SK-N-SH (cell line): ENCODE results near the gene GMPPB. TPM values are rescaled to one million over a fixed set of nuclear protein-coding genes. Genes with fewer than 3 reads are reported as not detected.

ENCODE experiments used
- CTCF ChIA-PET: fragments of 300-600, 350-600 bp; formaldehyde crosslinking; extraction: SDS; loops from one replicate; lab custom pipeline; 2021; lab: Yijun Ruan, JAX
- POLR2A ChIA-PET: fragments of 350-600 bp; sonication (Branson Sonifier 250); formaldehyde crosslinking; extraction: SDS; loops from one replicate; lab custom pipeline; 2020; ENCODE audit warnings: antibody characterized with exemption, inconsistent platforms; lab: Yijun Ruan, JAX
- DNase-seq: peaks from one replicate; pipeline ENCODE4 v3.0.0; 2012
- H2AFZ ChIP-seq: fragments of 200-600 bp; sonication (generic); 2 replicates; pipeline ENCODE4 v1.8.1; 2016; ENCODE audit warnings: antibody characterized with exemption, mild to moderate bottlenecking, low read depth
- H3F3A ChIP-seq: fragments of 200-600 bp; sonication (generic); replicated peaks from 2 replicates; pipeline ENCODE3; 2016; ENCODE audit warnings: antibody characterized with exemption, mild to moderate bottlenecking; ENCODE audit not compliant: insufficient read depth
- H3K27ac ChIP-seq, 2 experiments: fragments of 200-500 bp in 1 of 2; fragments of 200-600 bp in 1 of 2; sonication (Bioruptor generic) in 1 of 2; sonication (generic), shearing (Covaris generic) in 1 of 2; 2 replicates each; pipeline versions ENCODE4 v1.5.1 to v1.6.1; 2014 to 2016; ENCODE audit warnings: low read depth in 2 of 2, inconsistent platforms in 1 of 2, low read length in 1 of 2, mild to moderate bottlenecking in 1 of 2, mixed read lengths in 1 of 2
- H3K27me3 ChIP-seq: fragments of 200-600 bp; sonication (generic), shearing (Covaris generic); 2 replicates; pipeline ENCODE4 v1.6.1; 2016; ENCODE audit warnings: mixed run types; ENCODE audit not compliant: insufficient read depth
- H3K36me3 ChIP-seq, 2 experiments: fragments of 200-500 bp in 1 of 2; fragments of 200-600 bp in 1 of 2; sonication (Bioruptor generic) in 1 of 2; sonication (generic) in 1 of 2; replicated peaks in 1 of 2; 2 replicates each; pipeline versions ENCODE3 to v1.5.1; 2014 to 2016; ENCODE audit warnings: low read length in 1 of 2, mild to moderate bottlenecking in 1 of 2; ENCODE audit not compliant: insufficient read depth in 2 of 2, control insufficient read depth in 1 of 2
- H3K4me1 ChIP-seq, 2 experiments: fragments of 200-500 bp in 1 of 2; fragments of 200-600 bp in 1 of 2; sonication (Bioruptor generic) in 1 of 2; sonication (generic), shearing (Covaris generic) in 1 of 2; 2 replicates each; pipeline versions ENCODE4 v1.5.1 to v1.6.1; 2014 to 2016; ENCODE audit warnings: low read depth in 1 of 2, low read length in 1 of 2, mixed run types in 1 of 2; ENCODE audit not compliant: insufficient read depth in 2 of 2, control insufficient read depth in 1 of 2
- H3K4me2 ChIP-seq: fragments of 200-600 bp; sonication (generic), shearing (Covaris generic); 2 replicates; pipeline ENCODE4 v1.6.1; 2017; ENCODE audit warnings: mixed run types
- H3K4me3 ChIP-seq, 2 experiments: fragments of 200-500 bp in 1 of 2; fragments of 200-600 bp in 1 of 2; sonication (Bioruptor generic) in 1 of 2; sonication (generic), shearing (Covaris generic) in 1 of 2; 2 replicates each; pipeline versions ENCODE4 v1.5.1 to v1.8.1; 2014 to 2016; ENCODE audit warnings: low read depth in 2 of 2, inconsistent platforms in 1 of 2, low read length in 1 of 2, mild to moderate bottlenecking in 1 of 2, mixed read lengths in 1 of 2, moderate library complexity in 1 of 2
- H3K79me2 ChIP-seq: fragments of 200-600 bp; sonication (generic); 2 replicates; pipeline ENCODE4 v1.8.1; 2017; ENCODE audit warnings: mild to moderate bottlenecking; ENCODE audit not compliant: insufficient read depth
- H3K9ac ChIP-seq: fragments of 200-600 bp; sonication (generic); 2 replicates; pipeline ENCODE4 v1.6.1; 2017; ENCODE audit warnings: mixed run types
- H3K9me2 ChIP-seq: fragments of 200-600 bp; sonication (generic); 2 replicates; pipeline ENCODE4 v1.6.1; 2017; ENCODE audit warnings: mixed run types
- H3K9me3 ChIP-seq: fragments of 200-600 bp; sonication (generic); 2 replicates; pipeline ENCODE4 v1.6.1; 2017; ENCODE audit warnings: mixed run types, mild to moderate bottlenecking, moderate library complexity
- H4K20me1 ChIP-seq: fragments of 200-600 bp; sonication (generic); 2 replicates; pipeline ENCODE4 v1.6.1; 2017; ENCODE audit warnings: mild to moderate bottlenecking, mixed run types; ENCODE audit not compliant: insufficient read depth
- ELF1 ChIP-seq: IDR thresholded peaks from 2 replicates; pipeline ENCODE4 v1.4.0; 2012
- EP300 ChIP-seq, 2 experiments: IDR thresholded peaks; 2 replicates each; pipeline versions ENCODE4 v1.4.0 to v1.6.1; 2012; ENCODE audit warnings: borderline replicate concordance in 1 of 2, low read depth in 1 of 2, low read length in 1 of 2
- EZH2phosphoT487 ChIP-seq: fragments of 200-600 bp; sonication (generic); IDR thresholded peaks from 2 replicates; pipeline ENCODE4 v1.6.1; 2017; ENCODE audit warnings: low read depth, mixed run types, mild to moderate bottlenecking, antibody characterized with exemption, moderate library complexity, borderline replicate concordance
- GABPA ChIP-seq: IDR thresholded peaks from 2 replicates; pipeline ENCODE4 v1.4.0; 2012; ENCODE audit warnings: low read depth, mild to moderate bottlenecking
- POLR2AphosphoS5 ChIP-seq: IDR thresholded peaks from 2 replicates; pipeline ENCODE4 v1.6.1; 2012; ENCODE audit warnings: low read depth, low read length
- RCOR1 ChIP-seq: fragments of 150-350 bp; IDR thresholded peaks from 2 replicates; pipeline ENCODE4 v1.6.1; 2017; ENCODE audit warnings: antibody characterized with exemption, low read length
- RXRA ChIP-seq: IDR thresholded peaks from 2 replicates; pipeline ENCODE4 v1.4.0; 2012; ENCODE audit warnings: low read depth, mild to moderate bottlenecking, borderline replicate concordance
- TAF1 ChIP-seq: IDR thresholded peaks from 2 replicates; pipeline ENCODE4 v1.6.1; 2012; ENCODE audit warnings: low read depth, mild to moderate bottlenecking, low read length, moderate library complexity, borderline replicate concordance
- TEAD4 ChIP-seq: IDR thresholded peaks from 2 replicates; pipeline ENCODE4 v1.4.0; 2012; ENCODE audit warnings: mild to moderate bottlenecking, borderline replicate concordance; ENCODE audit not compliant: insufficient read depth
- WGBS: methylation state at CpG from one replicate; pipeline ENCODE4 v1.1.6; 2017; ENCODE audit warnings: low lambda C conversion rate; 5-methylcytosine and 5-hydroxymethylcytosine counted together
- polyA plus RNA-seq, 3 experiments: library from polyadenylated mRNA; depleted of rRNA; stranded (reverse); fragments of >200 nt; gene quantifications; 2 replicates each; pipeline ENCODE4 v1.2.3, GENCODE V29; 2012
- TF ChIP-seq, protein P1 (sequence below): IDR thresholded peaks from 2 replicates; pipeline ENCODE4 v1.4.0; 2012; ENCODE audit warnings: low read depth, borderline replicate concordance
- TF ChIP-seq, protein P2 (sequence below): IDR thresholded peaks from 2 replicates; pipeline ENCODE4; 2012

GMPPB gene
- polyA plus RNA-seq, 1 of the 3 experiments (the other 2 are of a cell fraction): 25.1 TPM

DNA sequence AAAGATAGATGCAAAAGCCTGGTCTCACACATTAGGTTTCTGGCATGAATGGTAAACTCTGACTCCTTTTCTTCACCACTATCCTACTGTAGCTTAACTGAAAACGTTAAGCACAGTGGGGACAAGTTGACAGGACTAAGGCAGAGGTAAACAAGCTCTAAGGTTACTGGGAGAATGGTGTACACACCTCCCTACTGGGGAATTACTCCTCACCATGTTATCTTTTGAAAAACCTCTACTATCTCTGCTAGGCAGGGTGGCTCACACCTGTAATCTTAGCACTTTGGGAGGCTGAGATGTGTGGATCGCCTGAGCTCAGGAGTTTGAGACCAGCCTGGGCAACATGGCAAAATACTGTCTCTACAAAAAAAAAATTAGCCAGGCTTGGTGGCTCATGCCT lies 33.4 kb upstream of the GMPPB start:
- Histone ChIP-seq H3K9me2 (0 out of 2 replicates have a peak, but pooled peaks cover 2% of the 10 kb centered on the region), H3K4me1 (no peaks in the 10 kb centered on the region), H3K79me2 (peaks cover 97% of the 10 kb centered on the region), H3K27ac (no peak overlapping the region), H3K9me3 (no peaks in the 10 kb centered on the region), H3K36me3 (peaks cover 0 to 3% of the 10 kb centered on the region in 2 experiments), H3K27me3 (no peaks in the 10 kb centered on the region), H3F3A (no peaks in the 10 kb centered on the region), H3K4me2 (no peak overlapping the region), H3K9ac (no peak overlapping the region), H2AFZ (no peak overlapping the region), H3K4me3 (no peak overlapping the region), H4K20me1 (peaks cover 74% of the 10 kb centered on the region)
- CTCF ChIA-PET: no interaction called here
- POLR2A ChIA-PET: no interaction called here
- no peak for DNase-seq
- TF ChIP-seq TEAD4: no peak
- 86% methylated on average over 2 of the region's 2 CpGs for WGBS

DNA sequence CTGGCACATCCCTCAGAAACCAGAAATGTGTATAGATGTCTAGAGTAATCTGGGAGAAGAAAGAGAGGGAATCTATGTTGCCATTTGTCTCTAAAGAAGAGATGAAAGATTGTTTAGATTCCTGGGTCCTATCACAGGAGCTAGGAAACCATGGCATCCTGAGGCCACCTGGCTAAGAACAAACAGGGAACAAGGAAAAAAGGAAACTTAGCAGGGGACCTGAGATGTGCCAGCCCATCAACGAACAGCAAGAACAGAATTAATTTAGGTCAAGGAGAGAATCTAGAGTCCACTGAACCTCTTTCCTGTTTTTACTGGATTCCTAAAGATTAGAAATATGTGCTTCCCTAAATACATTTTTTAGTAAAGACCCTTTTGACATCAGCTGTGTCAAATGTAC lies 32.3 kb upstream of the GMPPB start:
- Histone ChIP-seq H3K4me3 (no peak overlapping the region), H3K9ac (no peak overlapping the region), H4K20me1 (peaks cover 80% of the 10 kb centered on the region), H2AFZ (no peak overlapping the region)
- 91% methylated on average over 1 of the region's 1 CpG for WGBS
- TF ChIP-seq EZH2phosphoT487: no peak
- no peak for TF ChIP-seq GABPA
- no peak for TF ChIP-seq RXRA
- TF ChIP-seq, protein P1, sequence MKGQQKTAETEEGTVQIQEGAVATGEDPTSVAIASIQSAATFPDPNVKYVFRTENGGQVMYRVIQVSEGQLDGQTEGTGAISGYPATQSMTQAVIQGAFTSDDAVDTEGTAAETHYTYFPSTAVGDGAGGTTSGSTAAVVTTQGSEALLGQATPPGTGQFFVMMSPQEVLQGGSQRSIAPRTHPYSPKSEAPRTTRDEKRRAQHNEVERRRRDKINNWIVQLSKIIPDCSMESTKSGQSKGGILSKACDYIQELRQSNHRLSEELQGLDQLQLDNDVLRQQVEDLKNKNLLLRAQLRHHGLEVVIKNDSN: no peak
- no peak for TF ChIP-seq ELF1
- TF ChIP-seq TAF1: no peak
- TF ChIP-seq POLR2AphosphoS5: no peak
- TF ChIP-seq RCOR1: no peak
- TF ChIP-seq, protein P2, sequence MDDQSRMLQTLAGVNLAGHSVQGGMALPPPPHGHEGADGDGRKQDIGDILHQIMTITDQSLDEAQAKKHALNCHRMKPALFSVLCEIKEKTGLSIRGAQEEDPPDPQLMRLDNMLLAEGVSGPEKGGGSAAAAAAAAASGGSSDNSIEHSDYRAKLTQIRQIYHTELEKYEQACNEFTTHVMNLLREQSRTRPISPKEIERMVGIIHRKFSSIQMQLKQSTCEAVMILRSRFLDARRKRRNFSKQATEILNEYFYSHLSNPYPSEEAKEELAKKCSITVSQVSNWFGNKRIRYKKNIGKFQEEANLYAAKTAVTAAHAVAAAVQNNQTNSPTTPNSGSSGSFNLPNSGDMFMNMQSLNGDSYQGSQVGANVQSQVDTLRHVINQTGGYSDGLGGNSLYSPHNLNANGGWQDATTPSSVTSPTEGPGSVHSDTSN: no peak
- TF ChIP-seq EP300 (IDR thresholded peaks at IDR 0.05; ENCODE audit: borderline replicate concordance in 1 of 2, low read depth in 1 of 2, low read length in 1 of 2): no peak
- TF ChIP-seq, all 33 proteins: peak for 0
- H3K27me3 ChIP-seq: no peaks in the 10 kb centered on the region
- ChIA-PET POLR2A (no interaction called here), CTCF (interaction anchor here (1.0 to 1.4 kb wide), 4 partner anchors 14 to 83 kb away, joined by 3 to 6 read pairs (median 4); partner anchors contain the start of genes AMIGO3 and CDHR4)
- H3K36me3 ChIP-seq: peaks cover 0 to 3% of the 10 kb centered on the region in 2 experiments
- H3K27ac ChIP-seq: no peak overlapping the region
- no peaks in the 10 kb centered on the region for H3F3A ChIP-seq
- H3K4me1 ChIP-seq: no peaks in the 10 kb centered on the region
- H3K79me2 ChIP-seq: peaks cover 97% of the 10 kb centered on the region
- no peaks in the 10 kb centered on the region for H3K9me3 ChIP-seq
- no peak overlapping the region for H3K4me2 ChIP-seq
- 0 out of 2 replicates have a peak, but pooled peaks cover 2% of the 10 kb centered on the region for H3K9me2 ChIP-seq
- DNase-seq: no peak
